Caco-2 (cell line): ENCODE measurements around the gene DDX49. TPM values are rescaled to one million over a fixed set of nuclear protein-coding genes. Genes with fewer than 3 reads are reported as not detected.
"Not testable (repeated sequence)": the region's sequence is repeated elsewhere in the genome, so short reads cannot be mapped to it uniquely, and the experiment has no call there.

Experiments
- BruUV-seq: library from RNA; stranded (reverse); fragments of 400-500 nt; replicated peaks from 2 replicates; lab custom pipeline; 2021; lab: Mats Ljungman, UMichigan
- CTCF ChIA-PET: fragments of 300-600 bp; sonication (Branson Sonifier 250); formaldehyde crosslinking; loops from one replicate; lab custom pipeline; 2022; ENCODE audit warnings: antibody characterized with exemption; lab: Charles Lee
- POLR2A ChIA-PET: fragments of 300-600 bp; sonication (Branson Sonifier 250); formaldehyde crosslinking; loops from one replicate; lab custom pipeline; 2022; ENCODE audit warnings: antibody characterized with exemption; lab: Charles Lee
- DNase-seq, 2 experiments: peaks; one replicate each; pipeline versions ENCODE4 v3.0.0 to v3.0.0-alpha.2; 2020 to 2022
- H3K27me3 ChIP-seq: replicated peaks from 2 replicates; pipeline ENCODE4 v1.6.0; 2011; ENCODE audit warnings: low read length; ENCODE audit not compliant: control insufficient read depth, insufficient read depth
- H3K36me3 ChIP-seq: 2 replicates; pipeline ENCODE4 v1.5.1; 2011; ENCODE audit warnings: low read length; ENCODE audit not compliant: control insufficient read depth, insufficient read depth
- H3K4me1 ChIP-seq: fragments of 250-450 bp; sonication (Bioruptor Pico); 2 replicates; pipeline ENCODE4 v1.5.1; 2020; ENCODE audit warnings: mild to moderate bottlenecking
- H3K4me3 ChIP-seq: 2 replicates; pipeline ENCODE4 v1.5.1; 2011; ENCODE audit warnings: low read depth, mild to moderate bottlenecking, control low read depth, low read length
- H3K9me3 ChIP-seq: fragments of 250-450 bp; sonication (Bioruptor Pico); 2 replicates; pipeline ENCODE4 v1.5.1; 2020; ENCODE audit warnings: mild to moderate bottlenecking, moderate library complexity
- H3K27ac Mint-ChIP-seq: one replicate; pipeline ENCODE4 v1.8.0; 2022; ENCODE audit warnings: mixed read lengths; ENCODE audit not compliant: unreplicated experiment
- H3K27me3 Mint-ChIP-seq: one replicate; pipeline ENCODE4 v1.8.0; 2022; ENCODE audit warnings: mixed read lengths; ENCODE audit not compliant: insufficient read depth, unreplicated experiment
- H3K36me3 Mint-ChIP-seq: one replicate; pipeline ENCODE4 v1.8.0; 2022; ENCODE audit warnings: mild to moderate bottlenecking, mixed read lengths; ENCODE audit not compliant: insufficient read depth, unreplicated experiment
- H3K4me1 Mint-ChIP-seq: one replicate; pipeline ENCODE4 v1.8.0; 2022; ENCODE audit warnings: low read depth, mixed read lengths; ENCODE audit not compliant: unreplicated experiment
- H3K4me3 Mint-ChIP-seq: one replicate; pipeline ENCODE4 v1.8.0; 2022; ENCODE audit warnings: mild to moderate bottlenecking, moderate library complexity, mixed read lengths; ENCODE audit not compliant: unreplicated experiment
- H3K9me3 Mint-ChIP-seq: one replicate; pipeline ENCODE4 v1.8.0; 2022; ENCODE audit warnings: mixed read lengths; ENCODE audit not compliant: unreplicated experiment
- CTCF ChIP-seq, 2 experiments: fragments of 200-600 bp in 1 of 2; IDR thresholded peaks; 1 replicate in 1 of 2; 2 replicates in 1 of 2; pipeline versions ENCODE4 v1.5.1 to v1.8.0; 2011 to 2022; ENCODE audit warnings: antibody characterized with exemption in 1 of 2, control low read depth in 1 of 2, inconsistent platforms in 1 of 2, low read depth in 1 of 2, low read length in 1 of 2, mild to moderate bottlenecking in 1 of 2, moderate library complexity in 1 of 2; ENCODE audit not compliant: insufficient read depth in 1 of 2, severe bottlenecking in 1 of 2, unreplicated experiment in 1 of 2
- intact Hi-C: fragments of 100-400 bp; cut with micrococcal nuclease; formaldehyde crosslinking; loops from one replicate; pipeline ENCODE4 v1.10.0; 2022; ENCODE audit not compliant: unreplicated experiment
- total RNA-seq: library from RNA; stranded (reverse); gene quantifications from 2 replicates; pipeline ENCODE4 v1.2.3, GENCODE V29; 2022

Gene DDX49
- total RNA-seq, 1 experiment from 2014 or later: 48.7 TPM

- H3K27me3 ChIP-seq: no peaks in the 10 kb centered on the region
- peaks cover 5% of the 10 kb centered on the region for H3K4me1 ChIP-seq
- no TSS peak for BruUV-seq
- Mint-ChIP-seq H3K9me3 (no peaks in the 10 kb centered on the region), H3K27ac (no peak overlapping the region), H3K4me3 (no peak overlapping the region), H3K36me3 (peaks cover 78% of the 10 kb centered on the region), H3K4me1 (no peaks in the 10 kb centered on the region), H3K27me3 (no peaks in the 10 kb centered on the region)
- CTCF ChIA-PET: interaction anchor here (0.6 to 2.0 kb wide), 3 partner anchors 59 to 71 kb away, joined by 3 to 5 read pairs (median 3); no protein-coding TSS in a partner anchor
- no peaks in the 10 kb centered on the region for H3K9me3 ChIP-seq
- intact Hi-C loops: no loop called here
- TF ChIP-seq CTCF (IDR thresholded peaks at IDR 0.05; ENCODE audit: insufficient read depth in 1 of 2, low read depth in 1 of 2, low read length in 1 of 2, severe bottlenecking in 1 of 2, unreplicated experiment in 1 of 2): peak in 1 of 2 experiments; percentile 33
- no peaks in the 10 kb centered on the region for H3K36me3 ChIP-seq
- peak; percentile 51 to 55 for DNase-seq
- POLR2A ChIA-PET: no interaction called here
- H3K4me3 ChIP-seq: no peak overlapping the region
Observed at GRCh38 chr19:18915639-18916038, 3.9 kb upstream of the DDX49 start.

- H3K4me3 Mint-ChIP-seq: peak overlapping the region; percentile 73
- H3K4me1 Mint-ChIP-seq, H3K27me3 ChIP-seq, H3K27me3 Mint-ChIP-seq, POLR2A ChIA-PET, H3K4me1 ChIP-seq, CTCF ChIA-PET, H3K4me3 ChIP-seq, H3K9me3 ChIP-seq, BruUV-seq, H3K36me3 ChIP-seq, intact Hi-C loops, H3K27ac Mint-ChIP-seq, DNase-seq, H3K9me3 Mint-ChIP-seq: not testable (repeated sequence)
- peaks cover 83% of the 10 kb centered on the region for H3K36me3 Mint-ChIP-seq
Observed at GRCh38 chr19:18917593-18917992, 1.9 kb upstream of the DDX49 start.

- BruUV-seq: TSS peak; percentile 73
- Histone ChIP-seq H3K9me3 (no peaks in the 10 kb centered on the region), H3K4me3 (peak overlapping the region; percentile 65), H3K4me1 (peaks cover 5% of the 10 kb centered on the region), H3K27me3 (no peaks in the 10 kb centered on the region), H3K36me3 (peaks cover 3% of the 10 kb centered on the region)
- intact Hi-C loops: loop anchor here (1.0 to 2.0 kb wide), 3 partner anchors 21 to 66 kb away; partner anchors contain the start of gene HOMER3
- DNase-seq: no peak
- Mint-ChIP-seq H3K4me1 (no peaks in the 10 kb centered on the region), H3K4me3 (peak overlapping the region; percentile 73), H3K27ac (peak overlapping the region; percentile 92), H3K9me3 (no peaks in the 10 kb centered on the region), H3K36me3 (peaks cover 88% of the 10 kb centered on the region), H3K27me3 (no peaks in the 10 kb centered on the region)
- POLR2A ChIA-PET: interaction anchor here (0.6 to 1.6 kb wide), 12 partner anchors 9 to 348 kb away, joined by 3 to 7 read pairs (median 4); partner anchors contain the start of genes CERS1 and UBA52
- TF ChIP-seq CTCF (IDR thresholded peaks at IDR 0.05; ENCODE audit: insufficient read depth in 1 of 2, low read depth in 1 of 2, low read length in 1 of 2, severe bottlenecking in 1 of 2, unreplicated experiment in 1 of 2): no peak
- CTCF ChIA-PET: interaction anchor here (1.0 to 1.4 kb wide), 3 partner anchors 67 to 400 kb away, joined by 3 to 10 read pairs (median 3); no protein-coding TSS in a partner anchor
Observed at GRCh38 chr19:18919900-18920214, 342 bp downstream of the DDX49 start.
